Measurements from ENCODE around the gene HPD. TPM values are rescaled to one million over a fixed set of nuclear protein-coding genes. Genes with fewer than 3 reads are reported as not detected.

The HPD gene
- total and polyA plus RNA-seq, 2 donors (not counting 3 experiments of a cell fraction or from before 2014, with no cell fraction given), result not detected

DNA sequence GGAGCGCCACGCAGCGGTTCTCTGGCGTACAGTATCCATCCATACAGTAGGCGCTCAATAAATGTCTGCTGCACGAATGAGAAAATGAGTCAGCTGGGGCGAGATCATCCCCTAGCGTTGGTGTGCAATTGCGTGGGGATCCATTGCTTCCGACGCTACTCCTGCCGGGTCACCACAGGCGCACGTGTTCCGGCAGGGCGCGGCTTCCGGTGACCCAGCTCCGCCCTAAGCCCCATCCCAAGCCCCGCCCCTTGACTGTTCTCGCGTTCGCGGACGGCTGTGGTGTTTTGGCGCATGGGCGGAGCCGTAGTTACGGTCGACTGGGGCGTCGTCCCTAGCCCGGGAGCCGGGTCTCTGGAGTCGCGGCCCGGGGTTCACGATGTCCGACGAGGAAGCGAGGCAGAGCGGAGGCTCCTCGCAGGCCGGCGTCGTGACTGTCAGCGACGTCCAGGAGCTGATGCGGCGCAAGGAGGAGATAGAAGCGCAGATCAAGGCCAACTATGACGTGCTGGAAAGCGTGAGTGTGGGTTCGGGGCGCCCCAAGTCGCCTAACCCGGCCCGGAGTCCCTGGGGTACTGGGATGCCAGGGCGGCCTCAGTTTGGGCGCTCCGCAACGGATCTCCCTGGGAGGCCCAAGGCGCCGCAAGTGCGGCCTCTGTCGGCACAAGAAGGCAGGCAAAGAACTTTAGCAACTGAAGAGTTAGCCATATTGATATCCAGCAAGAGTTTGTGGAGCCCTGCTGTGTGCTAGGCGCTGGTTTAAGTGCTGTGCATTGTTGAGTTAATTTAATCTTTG lies 30.0 kb upstream of the HPD start, which contains the start of gene PSMD9:
Gene PSMD9, plus strand, starts transcription at position 313 of the 796 bp plus-strand sequence. Its CDS starts 67 bp downstream, at position 380.
- dilution Hi-C loops (cut with MboI; ENCODE audit: extremely low pct_ligation_motif_present, low sequenced_read_pairs), result no loop called here
- Histone ChIP-seq H3K4me2 (ENCODE audit: insufficient read depth, low read length) (peak within 1 kb of the TSS; percentile 71), H3K27ac (ENCODE audit: insufficient read depth, low read depth, low read length) (peak within 1 kb of the TSS; percentile 26), H3K9me1 (replicated peaks; ENCODE audit: control insufficient read depth, extremely low read depth, insufficient read depth, low read length) (no peaks in the 10 kb centered on the region), H3K9ac (replicated peaks; ENCODE audit: extremely low read depth, insufficient read depth, low read length) (peak within 1 kb of the TSS; percentile 57), H3K9me3 (replicated peaks; ENCODE audit: control insufficient read depth, insufficient read depth, low read length) (no peaks in the 10 kb centered on the region), H2AFZ (ENCODE audit: low read depth, low read length) (peak within 1 kb of the TSS; percentile 78), H3K4me3 (replicated peaks in 1 of 3; ENCODE audit: insufficient read depth in 1 of 3, low read depth in 1 of 3, low read length in 3 of 3) (peak within 1 kb of the TSS; percentile 25 to 90 (median 82)), H3K4me1 (ENCODE audit: control insufficient read depth, extremely low read depth, insufficient read depth, low read length) (peaks cover 17% of the 10 kb centered on the region), H4K20me1 (replicated peaks; ENCODE audit: control insufficient read depth, extremely low read depth, insufficient read depth, low read length) (no peaks in the 10 kb centered on the region), H3K27me3 (ENCODE audit: control insufficient read depth in 2 of 2, insufficient read depth in 2 of 2, low read length in 2 of 2) (no peaks in the 10 kb centered on the region), H3K79me2 (ENCODE audit: control insufficient read depth, insufficient read depth, low read length) (peaks cover 30% of the 10 kb centered on the region), H3K36me3 (ENCODE audit: control insufficient read depth in 2 of 2, extremely low read depth in 1 of 2, insufficient read depth in 2 of 2, low read length in 2 of 2) (no peaks in the 10 kb centered on the region)
- ChIA-PET POLR2A (interaction anchor here (1.4 kb wide), 1 partner anchor 93 kb away, joined by 4 read pairs; no protein-coding TSS in a partner anchor), CTCF (interaction anchor here (0.5 to 7.4 kb wide), 21 partner anchors 9 to 336 kb away, joined by 3 to 101 read pairs (median 3); partner anchors contain the start of gene RHOF)
- peak; percentile 99 for TF ChIP-seq MYC (IDR thresholded peaks at IDR 0.05; ENCODE audit: low read depth, low read length)
- TF ChIP-seq, protein P1, sequence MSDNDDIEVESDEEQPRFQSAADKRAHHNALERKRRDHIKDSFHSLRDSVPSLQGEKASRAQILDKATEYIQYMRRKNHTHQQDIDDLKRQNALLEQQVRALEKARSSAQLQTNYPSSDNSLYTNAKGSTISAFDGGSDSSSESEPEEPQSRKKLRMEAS (IDR thresholded peaks at IDR 0.05; ENCODE audit: insufficient read depth, insufficient read length), result peak; percentile 98
- no peak for TF ChIP-seq GATA2 (IDR thresholded peaks at IDR 0.05; ENCODE audit: insufficient read depth, insufficient read length, low read depth, low read length)
- TF ChIP-seq POLR2AphosphoS5 (IDR thresholded peaks at IDR 0.05; ENCODE audit: insufficient read depth, low read depth, low read length), result peak; percentile 95
- TF ChIP-seq JUN (IDR thresholded peaks at IDR 0.05; ENCODE audit: borderline replicate concordance, insufficient read depth, insufficient read length, low read depth), result peak; percentile 40
- TF ChIP-seq EZH2 (IDR thresholded peaks at IDR 0.05; ENCODE audit: borderline replicate concordance, low read depth, low read length, severe bottlenecking), result no peak
- TF ChIP-seq, protein P2, sequence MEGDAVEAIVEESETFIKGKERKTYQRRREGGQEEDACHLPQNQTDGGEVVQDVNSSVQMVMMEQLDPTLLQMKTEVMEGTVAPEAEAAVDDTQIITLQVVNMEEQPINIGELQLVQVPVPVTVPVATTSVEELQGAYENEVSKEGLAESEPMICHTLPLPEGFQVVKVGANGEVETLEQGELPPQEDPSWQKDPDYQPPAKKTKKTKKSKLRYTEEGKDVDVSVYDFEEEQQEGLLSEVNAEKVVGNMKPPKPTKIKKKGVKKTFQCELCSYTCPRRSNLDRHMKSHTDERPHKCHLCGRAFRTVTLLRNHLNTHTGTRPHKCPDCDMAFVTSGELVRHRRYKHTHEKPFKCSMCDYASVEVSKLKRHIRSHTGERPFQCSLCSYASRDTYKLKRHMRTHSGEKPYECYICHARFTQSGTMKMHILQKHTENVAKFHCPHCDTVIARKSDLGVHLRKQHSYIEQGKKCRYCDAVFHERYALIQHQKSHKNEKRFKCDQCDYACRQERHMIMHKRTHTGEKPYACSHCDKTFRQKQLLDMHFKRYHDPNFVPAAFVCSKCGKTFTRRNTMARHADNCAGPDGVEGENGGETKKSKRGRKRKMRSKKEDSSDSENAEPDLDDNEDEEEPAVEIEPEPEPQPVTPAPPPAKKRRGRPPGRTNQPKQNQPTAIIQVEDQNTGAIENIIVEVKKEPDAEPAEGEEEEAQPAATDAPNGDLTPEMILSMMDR (IDR thresholded peaks at IDR 0.05; ENCODE audit: extremely low read depth in 1 of 2, insufficient read depth in 1 of 2, low read depth in 1 of 2, low read length in 2 of 2), result peak; percentile 60 to 87
- peak; percentile 71 for TF ChIP-seq FOS (IDR thresholded peaks at IDR 0.05; ENCODE audit: borderline replicate concordance, insufficient read depth, low read length)
- peak; percentile 96 for TF ChIP-seq POLR2A (IDR thresholded peaks at IDR 0.05; ENCODE audit: low read depth, low read length)
- intact Hi-C loops (cut with micrococcal nuclease), result loop anchor here (1.0 to 2.0 kb wide), 7 partner anchors 30 to 191 kb away; partner anchors contain the start of gene CFAP251
- DNase-seq (ENCODE audit: low read depth, low spot score) (peak; percentile 96), FAIRE-seq (peak; percentile 96)
- TSS peak; percentile 61 for BruUV-seq (replicated peaks)
